NCI-H1436 treated with DMSO at 0.1 percent for 48 hours (cell line): ENCODE data around the gene SLK.
A peak's percentile ranks its signal among the peaks of the same experiment; 100 is the strongest.

Source experiments
- DNase-seq: peaks from one replicate; lab custom pipeline; 2025; lab: John Stamatoyannopoulos, UW

The SLK gene

DNA sequence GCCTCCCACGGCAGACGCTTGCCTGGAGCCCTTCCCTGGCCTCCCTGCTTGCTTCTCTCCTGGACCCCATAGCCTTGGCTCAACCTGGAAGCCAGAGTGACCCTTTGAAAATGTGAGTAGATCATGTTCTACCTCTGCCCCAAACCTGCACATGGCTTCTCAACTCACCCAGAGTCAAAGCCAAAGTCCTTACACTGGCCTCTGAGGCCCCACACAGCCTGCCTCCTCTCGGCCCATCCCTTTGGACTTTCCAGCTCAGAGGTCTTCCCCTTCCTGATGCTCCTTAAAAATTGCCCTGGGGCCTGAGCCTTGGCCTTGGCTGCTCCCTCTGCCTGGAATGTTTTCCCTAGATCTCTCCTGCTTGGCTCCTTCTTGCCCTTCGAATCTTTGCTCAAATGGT, 86.3 kb downstream of the SLK start:
- no peak for DNase-seq

DNA sequence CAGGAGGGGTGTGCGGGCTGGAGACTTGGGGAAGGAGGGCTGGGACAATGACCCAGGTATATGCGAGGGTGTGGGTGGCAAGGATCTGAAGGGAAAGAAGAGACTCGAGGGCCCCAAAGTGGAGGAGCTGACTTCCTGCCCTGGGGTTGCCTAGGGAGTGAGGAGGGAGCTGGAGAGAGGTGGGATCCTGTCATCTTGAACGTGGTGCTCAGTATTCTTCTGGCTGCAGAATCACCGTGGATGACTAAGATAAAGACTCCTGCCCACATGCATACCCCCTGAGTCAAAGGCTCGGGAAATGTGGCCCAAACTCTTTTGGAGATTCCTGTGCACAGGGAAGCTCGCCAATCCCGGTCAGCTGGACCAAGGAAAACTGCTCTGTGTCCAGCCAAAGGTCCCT, 87.5 kb downstream of the SLK start:
- no peak for DNase-seq

DNA sequence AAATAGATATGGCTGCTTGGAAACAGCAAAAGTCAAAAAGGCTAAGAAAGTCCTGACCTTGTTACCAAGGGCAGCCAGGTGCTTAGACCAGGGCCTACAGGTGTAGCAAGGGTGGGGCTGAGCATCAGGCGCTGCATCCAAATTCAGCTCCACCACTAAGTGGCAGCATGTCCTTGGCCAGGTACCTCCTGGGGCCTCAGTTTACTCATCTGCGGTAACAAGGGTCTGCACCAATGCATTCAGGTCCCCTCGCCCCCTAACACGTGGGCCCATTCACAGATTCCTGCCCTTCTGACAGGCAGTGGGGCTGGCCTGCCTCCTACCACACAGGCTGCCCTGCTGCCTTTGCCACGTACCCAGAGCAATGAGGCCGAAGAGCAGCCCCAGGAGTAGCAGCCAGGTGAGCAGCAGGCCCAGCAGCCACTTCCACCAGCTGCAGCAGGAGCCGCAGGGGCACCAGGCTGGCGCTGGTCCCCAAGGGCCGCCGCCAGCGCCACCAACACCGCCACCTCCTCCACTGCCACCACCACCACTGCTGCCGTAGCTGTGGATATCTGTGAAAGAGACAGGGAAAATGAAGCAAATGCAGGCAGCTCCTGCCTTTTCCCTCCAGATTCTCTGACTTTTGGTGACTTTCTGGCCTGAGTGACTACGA, 89.8 kb downstream of the SLK start:
- no peak for DNase-seq

DNA sequence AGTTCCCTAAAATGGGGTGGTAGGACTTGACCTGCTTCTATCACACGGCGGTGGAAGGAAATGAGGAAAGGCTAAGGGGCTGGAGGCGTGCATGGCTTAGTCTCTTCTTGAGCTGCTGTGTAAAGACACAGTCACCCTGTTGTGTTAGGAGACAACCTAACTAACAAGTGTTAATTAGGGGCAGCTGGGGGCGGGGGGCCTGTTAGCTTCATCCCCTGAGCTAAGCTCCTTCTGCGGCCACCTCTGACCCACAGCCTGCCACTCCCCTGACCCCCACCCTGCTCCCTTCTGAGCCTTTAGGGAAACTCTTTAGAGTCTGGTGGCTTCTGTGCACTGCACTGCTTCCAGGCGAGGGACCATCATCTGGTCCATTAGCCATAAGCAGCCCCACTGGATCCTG, 90.8 kb downstream of the SLK start:
- DNase-seq: no peak

DNA sequence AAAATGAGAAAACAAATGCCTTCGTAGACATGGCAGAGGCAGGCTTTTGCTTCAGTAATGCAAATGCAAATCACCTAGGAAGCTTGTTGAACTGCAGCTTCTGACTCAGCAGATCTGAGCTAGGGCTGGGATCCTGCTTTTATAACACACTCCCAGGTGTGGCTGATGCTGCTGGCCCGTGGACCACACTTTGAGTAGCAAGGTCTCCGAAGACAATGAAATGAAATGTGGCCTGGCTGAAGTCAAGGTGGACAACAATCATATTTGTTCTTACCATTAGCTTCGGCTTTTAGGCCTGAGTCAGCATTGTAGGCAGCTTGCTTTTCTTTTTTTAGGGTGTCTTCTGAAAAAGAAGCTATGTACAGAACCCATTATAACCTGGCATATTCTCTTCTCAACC, 92.4 kb downstream of the SLK start:
- DNase-seq: no peak

GRCh38 chr10:104061196-104061595, 94.3 kb downstream of the SLK start:
- DNase-seq: no peak

DNA sequence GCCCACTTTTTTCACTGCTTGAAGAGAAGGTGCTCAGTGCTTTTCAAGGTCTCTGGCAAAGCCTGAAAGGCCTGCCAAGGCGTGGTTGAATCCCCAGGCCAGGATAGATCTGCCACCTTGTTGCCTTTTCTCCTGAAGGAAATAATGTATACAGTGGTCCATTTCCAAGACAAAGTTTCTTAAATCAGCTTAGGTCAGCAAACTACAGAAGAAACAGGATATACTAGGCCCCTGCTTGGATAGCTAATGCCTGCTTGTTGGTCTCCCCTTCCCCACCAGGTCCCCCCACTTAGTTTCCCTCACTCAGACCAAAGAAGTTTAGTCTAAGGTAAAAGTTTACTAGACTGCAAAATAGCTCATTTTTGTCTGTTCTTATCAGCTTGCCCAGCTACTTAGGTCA, 98.8 kb downstream of the SLK start:
- no peak for DNase-seq

DNA sequence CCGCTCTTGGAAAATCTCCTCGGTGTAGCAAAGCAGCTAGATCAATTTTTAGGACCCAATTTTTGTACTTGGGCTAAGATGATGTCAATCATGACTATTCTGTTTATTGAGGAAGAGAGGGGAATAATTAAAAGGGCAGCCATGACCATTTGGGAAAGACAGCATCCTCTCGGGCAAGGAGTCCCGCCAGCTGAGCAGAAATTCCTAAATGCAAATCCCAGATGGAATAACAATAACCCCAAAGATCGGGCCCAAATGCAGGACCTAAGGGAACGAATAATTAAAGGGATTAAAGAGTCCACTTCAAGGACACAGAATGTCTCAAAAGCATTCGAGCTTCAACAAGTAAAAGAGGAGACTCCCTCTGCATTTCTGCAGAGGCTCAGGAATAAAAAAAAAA, 100.0 kb downstream of the SLK start:
- DNase-seq: no peak

DNA sequence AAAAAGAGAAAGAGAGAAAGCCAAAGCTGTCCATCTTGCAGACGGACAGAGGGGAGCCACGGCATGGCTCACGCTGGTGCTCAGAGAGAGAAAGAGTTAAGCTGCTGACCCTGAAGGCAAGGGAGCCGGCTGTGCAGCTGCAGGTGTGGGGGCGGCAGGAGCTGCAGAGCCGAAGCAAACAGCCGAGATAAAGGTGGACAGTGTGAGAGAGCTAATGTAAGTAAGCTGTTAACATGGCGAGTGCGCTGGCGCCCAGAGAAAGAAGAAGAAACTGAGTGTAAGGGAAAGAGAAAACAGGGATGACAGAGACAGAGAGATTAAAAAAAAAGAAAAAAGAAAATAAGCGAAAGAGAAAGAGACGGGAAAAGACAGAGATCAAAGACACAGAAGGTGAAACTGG, 100.6 kb downstream of the SLK start:
- DNase-seq: no peak

GRCh38 chr10:104069613-104070012, 102.7 kb downstream of the SLK start:
- no peak for DNase-seq

- DNase-seq: no peak
These were observed 105.8 kb downstream of the SLK start for GRCh38 chr10:104072786-104073185.

DNA sequence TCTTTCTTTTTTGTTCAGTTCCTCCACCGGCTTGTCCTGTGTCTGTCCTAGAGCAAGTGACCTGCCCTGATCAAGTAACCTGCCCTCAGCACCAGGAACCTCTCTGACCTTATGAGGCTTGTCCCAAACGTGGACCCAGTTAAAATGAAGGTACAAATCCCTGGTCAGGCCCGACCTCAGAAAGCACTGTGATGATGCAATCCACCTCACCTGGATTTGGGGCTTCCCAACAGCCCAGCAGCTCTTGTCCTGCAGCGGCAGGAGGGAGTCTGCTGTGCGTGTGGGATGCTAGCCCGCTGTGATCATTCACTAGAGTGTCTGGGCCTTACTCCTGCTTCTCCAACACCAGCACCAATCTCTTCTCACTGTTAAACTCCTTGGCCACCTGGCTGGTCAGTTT, 107.6 kb downstream of the SLK start:
- DNase-seq: no peak

DNA sequence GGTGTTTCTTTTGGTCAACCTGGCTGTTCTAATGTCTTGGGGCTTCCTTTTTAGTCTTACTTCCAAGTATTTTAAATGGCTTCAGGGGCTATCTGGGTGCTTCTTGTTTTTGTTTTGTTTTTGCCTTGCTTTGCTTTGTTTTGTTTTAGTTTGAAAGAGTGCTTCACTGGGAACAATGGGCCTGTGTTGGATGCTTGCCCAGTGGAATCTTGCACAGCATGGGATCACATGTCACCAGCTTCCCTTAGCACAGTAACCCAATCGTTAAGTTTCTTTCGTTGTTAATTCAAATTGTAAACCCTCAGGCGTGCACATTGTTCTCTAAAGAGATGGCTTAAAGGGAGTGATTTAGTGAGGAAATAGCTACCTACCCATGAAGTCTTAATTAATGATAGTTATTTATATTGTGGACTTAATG, 109.8 kb downstream of the SLK start:
- peak; percentile 92 for DNase-seq

- DNase-seq: no peak
These were observed 110.3 kb downstream of the SLK start for GRCh38 chr10:104077247-104077646.

DNA sequence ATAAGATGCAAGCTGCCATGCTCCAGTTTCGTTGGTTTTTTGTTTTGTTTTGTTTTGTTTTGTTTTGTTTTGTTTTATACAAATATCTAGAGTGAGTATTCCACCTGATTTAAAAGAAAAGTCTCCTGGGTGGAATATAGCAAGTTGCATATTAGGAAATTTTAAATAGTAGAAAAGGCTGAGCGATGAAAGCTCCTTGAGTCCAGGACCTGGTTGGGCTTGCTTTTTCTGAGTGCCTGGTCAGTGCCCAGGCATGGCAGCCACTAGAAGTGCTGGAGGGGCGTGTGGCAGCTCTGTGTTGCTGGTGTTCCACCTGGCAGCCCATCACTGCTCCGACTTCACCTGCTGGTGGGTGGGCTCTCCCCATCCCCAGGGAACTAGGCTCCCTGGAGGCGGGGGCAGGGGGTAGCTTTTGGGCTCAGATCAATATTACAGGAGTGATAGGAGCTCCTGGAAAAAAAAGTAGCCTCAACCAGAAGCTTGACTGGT, 110.8 kb downstream of the SLK start:
- no peak for DNase-seq
